IMR-90 (cell line): ENCODE measurements around the gene MCRIP2.

Experiments used
- CTCF ChIP-seq: conservative IDR thresholded peaks from 2 replicates; pipeline ENCODE4 v1.5.1; 2012; ENCODE audit warnings: mild to moderate bottlenecking, low read depth, low read length, improper control_type of control experiment
- POLR2A ChIP-seq: IDR thresholded peaks from 2 replicates; pipeline ENCODE4 v1.6.1; 2012; ENCODE audit warnings: mild to moderate bottlenecking, low read depth, low read length

- TF ChIP-seq CTCF (no peak), POLR2A (no peak)
Measured at GRCh38 chr16:654034-654433, 12.4 kb downstream of the MCRIP2 start.
